ENCODE data around the gene MAGEC2. TPM values are rescaled to one million over a fixed set of nuclear protein-coding genes. Genes with fewer than 3 reads are reported as not detected.

MAGEC2 gene, protein sequence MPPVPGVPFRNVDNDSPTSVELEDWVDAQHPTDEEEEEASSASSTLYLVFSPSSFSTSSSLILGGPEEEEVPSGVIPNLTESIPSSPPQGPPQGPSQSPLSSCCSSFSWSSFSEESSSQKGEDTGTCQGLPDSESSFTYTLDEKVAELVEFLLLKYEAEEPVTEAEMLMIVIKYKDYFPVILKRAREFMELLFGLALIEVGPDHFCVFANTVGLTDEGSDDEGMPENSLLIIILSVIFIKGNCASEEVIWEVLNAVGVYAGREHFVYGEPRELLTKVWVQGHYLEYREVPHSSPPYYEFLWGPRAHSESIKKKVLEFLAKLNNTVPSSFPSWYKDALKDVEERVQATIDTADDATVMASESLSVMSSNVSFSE
- total RNA-seq: not detected

DNA sequence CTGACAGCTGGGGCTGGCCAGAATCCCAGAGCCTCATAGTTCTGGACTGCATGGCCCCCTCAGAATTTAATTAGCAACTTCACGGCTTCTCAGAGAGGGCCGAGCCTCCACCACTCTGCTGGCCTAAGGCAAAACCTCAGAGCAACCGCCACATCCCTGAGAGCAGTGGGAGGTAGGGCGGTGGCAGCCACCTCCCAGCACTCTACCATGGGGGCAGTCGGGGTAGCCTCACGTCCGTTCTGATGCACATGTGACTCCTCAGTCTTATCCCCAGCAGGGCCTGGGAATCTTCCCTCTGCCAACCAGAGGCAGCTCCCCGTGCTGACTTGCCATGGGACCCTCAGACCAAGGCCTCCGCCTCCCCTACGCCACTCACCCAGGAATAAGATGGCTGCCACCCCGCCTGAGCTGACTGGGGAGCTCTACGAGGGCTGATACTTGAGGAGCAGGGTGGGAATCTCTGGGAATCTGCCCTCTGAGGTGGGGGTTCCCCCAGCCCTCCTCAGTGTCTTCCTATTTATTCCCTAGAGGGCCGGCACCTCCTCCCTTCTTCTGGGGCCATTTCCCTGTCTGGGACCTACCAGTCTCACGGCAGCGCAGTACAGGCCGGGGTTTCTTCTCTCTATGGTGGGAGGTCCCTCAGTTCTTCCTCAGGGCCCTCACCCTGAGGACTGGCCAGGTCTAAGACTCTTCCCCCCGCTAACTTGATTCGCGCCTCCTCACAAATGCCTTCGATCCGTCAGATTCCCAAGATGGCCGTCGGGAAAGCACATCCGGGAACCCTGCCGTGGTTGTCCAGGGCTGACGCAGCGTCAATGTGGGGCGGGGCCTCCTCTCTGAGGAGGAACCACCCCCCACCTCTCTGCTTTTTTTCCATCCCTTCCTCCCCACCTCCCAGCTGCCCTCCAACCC, at the start of gene MAGEC2:
MAGEC2 (minus strand) TSS at position 769 of the 912 bp plus-strand sequence. CDS start 1,303 bp downstream, outside the sequence.
- H3K4me3 Mint-ChIP-seq: no peak within 1 kb of the TSS
- DNase-seq: no peak
- H3K4me1 Mint-ChIP-seq: no peaks in the 10 kb centered on the region
- ChIA-PET POLR2A (no interaction called here), CTCF (no interaction called here)
- H3K27me3 Mint-ChIP-seq: no peaks in the 10 kb centered on the region
- H3K9me3 Mint-ChIP-seq: no peaks in the 10 kb centered on the region
- H3K36me3 Mint-ChIP-seq (ENCODE audit: low read depth): no peaks in the 10 kb centered on the region
- H3K27ac Mint-ChIP-seq: no peak within 1 kb of the TSS

- no peaks in the 10 kb centered on the region for H3K36me3 Mint-ChIP-seq (ENCODE audit: low read depth)
- H3K9me3 Mint-ChIP-seq: no peaks in the 10 kb centered on the region
- no peaks in the 10 kb centered on the region for H3K4me1 Mint-ChIP-seq
- no peaks in the 10 kb centered on the region for H3K27me3 Mint-ChIP-seq
- no peak overlapping the region for H3K4me3 Mint-ChIP-seq
- DNase-seq: no peak
- POLR2A ChIA-PET: no interaction called here
- CTCF ChIA-PET: interaction anchor here (0.6 kb wide), 1 partner anchor 222 kb away, joined by 3 read pairs; no protein-coding TSS in a partner anchor
- no peak overlapping the region for H3K27ac Mint-ChIP-seq
Observed at GRCh38 chrX:142251680-142252079, 46.6 kb upstream of the MAGEC2 start.

DNA sequence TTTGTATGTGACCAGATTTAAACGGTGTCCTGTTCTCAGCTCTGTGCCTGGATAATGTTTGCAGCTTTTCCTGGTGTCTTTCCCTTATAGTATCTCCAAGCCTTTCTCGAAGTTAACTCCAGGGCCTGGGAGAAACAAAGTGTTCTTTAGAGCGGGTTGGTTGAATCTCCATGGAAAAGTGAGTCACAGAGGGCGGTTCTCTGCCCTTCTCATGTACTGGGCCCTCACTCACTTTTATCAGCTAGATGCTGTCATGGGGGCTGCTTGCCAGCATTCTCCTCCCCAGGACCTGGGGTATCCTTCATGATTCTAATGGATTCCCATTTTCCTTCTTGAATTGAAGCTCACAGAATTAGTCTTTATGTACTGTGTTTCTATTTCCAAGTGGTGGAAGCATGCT, 46.1 kb upstream of the MAGEC2 start:
- POLR2A ChIA-PET: no interaction called here
- CTCF ChIA-PET: interaction anchor here (0.6 kb wide), 1 partner anchor 222 kb away, joined by 3 read pairs; no protein-coding TSS in a partner anchor
- H3K4me3 Mint-ChIP-seq: no peak overlapping the region
- no peaks in the 10 kb centered on the region for H3K27me3 Mint-ChIP-seq
- no peaks in the 10 kb centered on the region for H3K36me3 Mint-ChIP-seq (ENCODE audit: low read depth)
- no peak for DNase-seq
- no peak overlapping the region for H3K27ac Mint-ChIP-seq
- H3K9me3 Mint-ChIP-seq: no peaks in the 10 kb centered on the region
- no peaks in the 10 kb centered on the region for H3K4me1 Mint-ChIP-seq

- POLR2A ChIA-PET: no interaction called here
- Mint-ChIP-seq H3K36me3 (ENCODE audit: low read depth) (no peaks in the 10 kb centered on the region), H3K4me1 (no peaks in the 10 kb centered on the region), H3K9me3 (no peaks in the 10 kb centered on the region), H3K27ac (no peak overlapping the region), H3K4me3 (no peak overlapping the region), H3K27me3 (no peaks in the 10 kb centered on the region)
- DNase-seq: no peak
- CTCF ChIA-PET: no interaction called here
Observed at GRCh38 chrX:142250502-142250901, 45.4 kb upstream of the MAGEC2 start.

GRCh38 chrX:142249721-142250120, 44.6 kb upstream of the MAGEC2 start:
- CTCF ChIA-PET: no interaction called here
- POLR2A ChIA-PET: no interaction called here

DNA sequence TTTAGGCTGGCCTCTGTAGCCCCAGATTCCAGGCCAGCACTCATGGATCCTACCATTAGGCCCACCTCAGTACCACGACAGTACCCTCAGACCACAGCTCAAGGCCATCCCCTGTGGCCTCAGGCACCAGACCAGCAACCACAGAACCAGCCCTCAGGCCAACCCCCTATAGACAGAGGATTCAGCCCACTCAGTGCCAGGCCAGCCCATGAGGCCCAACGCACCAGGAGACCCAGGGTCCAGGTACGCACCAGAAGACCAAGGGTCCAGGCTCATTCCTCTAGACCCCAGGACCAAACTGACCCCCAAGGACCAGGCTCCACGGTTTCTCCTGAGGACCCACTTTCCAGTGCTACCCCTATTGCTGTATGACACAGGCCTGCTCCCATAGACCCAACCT, 39.5 kb upstream of the MAGEC2 start:
- Mint-ChIP-seq H3K36me3 (ENCODE audit: low read depth) (no peaks in the 10 kb centered on the region), H3K27ac (no peak overlapping the region), H3K27me3 (no peaks in the 10 kb centered on the region), H3K4me1 (no peaks in the 10 kb centered on the region), H3K9me3 (no peaks in the 10 kb centered on the region), H3K4me3 (no peak overlapping the region)
- no peak for DNase-seq
- ChIA-PET CTCF (no interaction called here), POLR2A (no interaction called here)

More at GRCh38 chrX:142249721-142250120, 44.6 kb upstream of the MAGEC2 start:
- no peak for DNase-seq
- H3K9me3 Mint-ChIP-seq: no peaks in the 10 kb centered on the region
- no peaks in the 10 kb centered on the region for H3K36me3 Mint-ChIP-seq (ENCODE audit: low read depth)
- no peak overlapping the region for H3K4me3 Mint-ChIP-seq
- H3K4me1 Mint-ChIP-seq: no peaks in the 10 kb centered on the region
- H3K27me3 Mint-ChIP-seq: no peaks in the 10 kb centered on the region
- no peak overlapping the region for H3K27ac Mint-ChIP-seq

- no peak overlapping the region for H3K27ac Mint-ChIP-seq
- CTCF ChIA-PET: no interaction called here
- H3K36me3 Mint-ChIP-seq (ENCODE audit: low read depth): no peaks in the 10 kb centered on the region
- H3K9me3 Mint-ChIP-seq: no peaks in the 10 kb centered on the region
- no peaks in the 10 kb centered on the region for H3K27me3 Mint-ChIP-seq
- no peak for DNase-seq
- no peaks in the 10 kb centered on the region for H3K4me1 Mint-ChIP-seq
- POLR2A ChIA-PET: no interaction called here
- H3K4me3 Mint-ChIP-seq: no peak overlapping the region
Observed at GRCh38 chrX:142238536-142238935, 33.4 kb upstream of the MAGEC2 start.

- CTCF ChIA-PET: no interaction called here
- Mint-ChIP-seq H3K4me1 (no peaks in the 10 kb centered on the region), H3K4me3 (no peak overlapping the region), H3K36me3 (ENCODE audit: low read depth) (no peaks in the 10 kb centered on the region), H3K9me3 (no peaks in the 10 kb centered on the region), H3K27me3 (no peaks in the 10 kb centered on the region), H3K27ac (no peak overlapping the region)
- POLR2A ChIA-PET: no interaction called here
- no peak for DNase-seq
Observed at GRCh38 chrX:142233400-142233799, 28.3 kb upstream of the MAGEC2 start.

GRCh38 chrX:142214081-142214480, 9.0 kb upstream of the MAGEC2 start:
- Mint-ChIP-seq H3K4me3 (no peak overlapping the region), H3K36me3 (ENCODE audit: low read depth) (no peaks in the 10 kb centered on the region), H3K9me3 (no peaks in the 10 kb centered on the region), H3K4me1 (no peaks in the 10 kb centered on the region), H3K27me3 (no peaks in the 10 kb centered on the region), H3K27ac (no peak overlapping the region)
- POLR2A ChIA-PET: no interaction called here
- DNase-seq: no peak
- CTCF ChIA-PET: no interaction called here

DNA sequence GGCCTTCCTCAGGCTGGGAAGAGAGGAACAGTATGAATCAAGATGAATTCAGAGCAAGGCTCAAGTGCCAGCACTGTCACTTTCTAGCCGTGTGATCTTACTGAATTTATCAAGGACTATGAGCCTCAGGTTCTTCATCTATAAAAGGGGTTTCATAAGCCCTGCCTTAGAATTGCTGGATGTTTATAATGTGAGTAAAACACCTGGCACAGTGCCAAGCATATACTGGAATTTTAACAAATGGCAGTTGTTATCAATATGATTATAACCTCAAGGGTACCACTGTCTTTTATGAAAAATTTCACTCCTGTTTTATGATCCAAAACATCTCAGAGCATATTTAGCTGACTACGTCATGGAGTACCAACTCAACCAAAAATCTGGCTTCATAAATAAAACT, 4.0 kb downstream of the MAGEC2 start:
- Mint-ChIP-seq H3K4me3 (no peak overlapping the region), H3K27me3 (no peaks in the 10 kb centered on the region)

GRCh38 chrX:142186103-142186502, 19.0 kb downstream of the MAGEC2 start:
- H3K4me3 Mint-ChIP-seq: no peak overlapping the region
- ChIA-PET CTCF (no interaction called here), POLR2A (no interaction called here)
- no peak overlapping the region for H3K27ac Mint-ChIP-seq
- H3K9me3 Mint-ChIP-seq: peaks cover 2% of the 10 kb centered on the region
- H3K4me1 Mint-ChIP-seq: no peaks in the 10 kb centered on the region
- H3K27me3 Mint-ChIP-seq: no peaks in the 10 kb centered on the region
- no peak for DNase-seq
- H3K36me3 Mint-ChIP-seq (ENCODE audit: low read depth): no peaks in the 10 kb centered on the region

More for the DNA sequence above, 4.0 kb downstream of the MAGEC2 start:
- ChIA-PET CTCF (no interaction called here), POLR2A (no interaction called here)
- no peaks in the 10 kb centered on the region for H3K36me3 Mint-ChIP-seq (ENCODE audit: low read depth)
- no peaks in the 10 kb centered on the region for H3K4me1 Mint-ChIP-seq
- H3K27ac Mint-ChIP-seq: no peak overlapping the region
- DNase-seq: no peak
- H3K9me3 Mint-ChIP-seq: no peaks in the 10 kb centered on the region

DNA sequence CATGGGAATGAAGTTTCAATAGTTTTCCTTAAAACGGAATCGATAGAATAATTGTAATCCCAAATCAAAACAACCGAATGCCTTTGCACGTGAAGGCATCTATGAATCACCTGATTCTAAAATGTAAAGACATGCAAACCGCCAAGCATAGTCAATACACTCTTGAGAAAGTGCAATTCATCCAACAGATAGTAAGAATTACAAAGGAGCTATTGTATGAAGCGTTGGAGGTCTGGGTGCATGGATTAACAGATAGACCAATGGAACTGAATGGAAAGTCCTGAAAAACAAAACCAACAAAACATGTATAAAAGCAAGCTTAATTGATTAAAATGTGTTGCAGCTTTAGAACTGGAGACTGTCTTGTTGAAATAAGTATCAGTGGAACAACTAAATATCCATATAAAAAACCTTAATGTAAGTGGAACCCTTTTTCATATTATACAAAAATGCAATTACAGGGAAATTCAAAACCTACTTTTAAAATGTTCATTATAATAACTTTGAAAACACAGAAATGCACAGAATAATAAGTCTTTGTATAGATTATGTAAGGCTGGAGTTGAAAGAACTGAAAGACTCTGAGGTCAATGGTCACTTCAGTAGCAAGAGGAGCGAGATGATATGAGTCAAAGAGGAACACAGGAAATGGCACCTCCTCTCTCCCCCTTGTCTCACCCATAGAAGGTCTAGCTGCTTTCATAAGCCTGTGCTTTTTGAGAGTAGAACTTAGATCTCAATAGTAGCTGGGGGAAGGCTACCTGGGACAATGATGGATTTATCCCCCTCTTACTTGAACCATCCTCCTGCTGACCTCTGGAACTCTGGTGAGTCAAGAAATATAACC, 20.1 kb downstream of the MAGEC2 start:
- CTCF ChIA-PET: no interaction called here
- H3K4me1 Mint-ChIP-seq: no peaks in the 10 kb centered on the region
- POLR2A ChIA-PET: no interaction called here
- no peaks in the 10 kb centered on the region for H3K36me3 Mint-ChIP-seq (ENCODE audit: low read depth)
- no peak for DNase-seq
- no peak overlapping the region for H3K27ac Mint-ChIP-seq
- H3K4me3 Mint-ChIP-seq: no peak overlapping the region
- H3K27me3 Mint-ChIP-seq: no peaks in the 10 kb centered on the region
- peaks cover 2% of the 10 kb centered on the region for H3K9me3 Mint-ChIP-seq

DNA sequence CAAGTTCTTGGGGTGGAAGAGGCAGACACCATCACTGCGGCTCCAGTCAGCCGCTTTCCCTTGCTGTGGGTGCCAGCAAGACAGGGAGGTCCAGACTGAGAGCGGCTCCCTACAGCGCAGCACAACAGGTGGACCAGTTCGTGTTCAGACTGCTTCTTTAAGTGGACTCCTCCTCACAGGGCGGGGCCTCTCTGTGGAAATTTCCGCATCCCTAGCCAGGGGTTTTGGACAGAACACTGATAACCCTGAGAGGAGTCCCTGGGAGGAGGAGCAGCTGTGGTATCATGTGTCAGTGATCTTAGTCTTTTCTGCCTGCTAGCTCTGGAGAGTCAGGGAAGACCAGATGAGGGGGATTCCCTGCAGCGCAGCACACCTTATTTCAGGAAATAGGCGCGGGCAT, 48.5 kb downstream of the MAGEC2 start:
- no peaks in the 10 kb centered on the region for H3K9me3 Mint-ChIP-seq
- DNase-seq: no peak
- H3K4me3 Mint-ChIP-seq: no peak overlapping the region
- CTCF ChIA-PET: no interaction called here
- H3K27me3 Mint-ChIP-seq: no peaks in the 10 kb centered on the region
- no peaks in the 10 kb centered on the region for H3K36me3 Mint-ChIP-seq (ENCODE audit: low read depth)
- H3K27ac Mint-ChIP-seq: no peak overlapping the region
- POLR2A ChIA-PET: no interaction called here
- H3K4me1 Mint-ChIP-seq: no peaks in the 10 kb centered on the region

All from activated CD4-positive, alpha-beta T cell treated with anti-CD3 and anti-CD28 coated beads, Interleukin-2, amount 10 ng/mL, durations not matched to agents 7 days and 5 days (primary cell).